ENCODE measurements around the gene GALNT14.
"Not testable (repeated sequence)": the region's sequence is repeated elsewhere in the genome, so short reads cannot be mapped to it uniquely, and the experiment has no call there.

The GALNT14 gene

GRCh38 chr2:30914456-30914855 lies 223.8 kb downstream of the GALNT14 start:
- 0 out of 2 replicates have a peak, but pooled peaks cover 3% of the 10 kb centered on the region for H3K4me1 ChIP-seq (ENCODE audit: insufficient read depth, low read length)
- H3K9ac ChIP-seq (ENCODE audit: low read depth, low read length), result no peak overlapping the region
- H3K9me3 ChIP-seq (ENCODE audit: control insufficient read depth, insufficient read depth, low read length), result no peaks in the 10 kb centered on the region
- H3K36me3 ChIP-seq (ENCODE audit: insufficient read depth, low read length), result no peaks in the 10 kb centered on the region

- H3K4me1 ChIP-seq (ENCODE audit: insufficient read depth, low read length), result 0 out of 2 replicates have a peak, but pooled peaks cover 3% of the 10 kb centered on the region
- H3K36me3 ChIP-seq (ENCODE audit: insufficient read depth, low read length), result no peaks in the 10 kb centered on the region
- no peak overlapping the region for H3K9ac ChIP-seq (ENCODE audit: low read depth, low read length)
- H3K9me3 ChIP-seq (ENCODE audit: control insufficient read depth, insufficient read depth, low read length), result no peaks in the 10 kb centered on the region
These were observed 226.2 kb downstream of the GALNT14 start for GRCh38 chr2:30912056-30912455.

GRCh38 chr2:30911327-30911726 lies 226.9 kb downstream of the GALNT14 start:
- Histone ChIP-seq H3K4me1 (ENCODE audit: insufficient read depth, low read length) (0 out of 2 replicates have a peak, but pooled peaks cover 3% of the 10 kb centered on the region), H3K9ac (ENCODE audit: low read depth, low read length) (no peak overlapping the region), H3K36me3 (ENCODE audit: insufficient read depth, low read length) (no peaks in the 10 kb centered on the region), H3K9me3 (ENCODE audit: control insufficient read depth, insufficient read depth, low read length) (no peaks in the 10 kb centered on the region)

GRCh38 chr2:30910686-30911085 lies 227.6 kb downstream of the GALNT14 start:
- Histone ChIP-seq H3K36me3 (ENCODE audit: insufficient read depth, low read length) (no peaks in the 10 kb centered on the region), H3K9ac (ENCODE audit: low read depth, low read length) (no peak overlapping the region), H3K9me3 (ENCODE audit: control insufficient read depth, insufficient read depth, low read length) (no peaks in the 10 kb centered on the region), H3K4me1 (ENCODE audit: insufficient read depth, low read length) (0 out of 2 replicates have a peak, but pooled peaks cover 3% of the 10 kb centered on the region)

- not testable (repeated sequence) for H3K4me1 ChIP-seq (ENCODE audit: insufficient read depth, low read length); H3K36me3 ChIP-seq (ENCODE audit: insufficient read depth, low read length); H3K9me3 ChIP-seq (ENCODE audit: control insufficient read depth, insufficient read depth, low read length)
- peak overlapping the region; percentile 20; the same call in 1 of the 2 replicates for H3K9ac ChIP-seq (ENCODE audit: low read depth, low read length)
These were observed 233.8 kb downstream of the GALNT14 start for GRCh38 chr2:30904437-30904836.

- Histone ChIP-seq H3K36me3 (ENCODE audit: insufficient read depth, low read length) (no peaks in the 10 kb centered on the region), H3K4me1 (ENCODE audit: insufficient read depth, low read length) (peaks cover 3% of the 10 kb centered on the region; the same call in 1 of the 2 replicates), H3K9me3 (ENCODE audit: control insufficient read depth, insufficient read depth, low read length) (no peaks in the 10 kb centered on the region), H3K9ac (ENCODE audit: low read depth, low read length) (no peak overlapping the region)
These were observed 234.9 kb downstream of the GALNT14 start for GRCh38 chr2:30903326-30903725.

GRCh38 chr2:30900381-30900780 lies 237.9 kb downstream of the GALNT14 start:
- no peaks in the 10 kb centered on the region for H3K36me3 ChIP-seq (ENCODE audit: insufficient read depth, low read length)
- H3K9ac ChIP-seq (ENCODE audit: low read depth, low read length), result no peak overlapping the region
- H3K9me3 ChIP-seq (ENCODE audit: control insufficient read depth, insufficient read depth, low read length), result no peaks in the 10 kb centered on the region
- peaks cover 3% of the 10 kb centered on the region; the same call in 1 of the 2 replicates for H3K4me1 ChIP-seq (ENCODE audit: insufficient read depth, low read length)

- H3K9me3 ChIP-seq (ENCODE audit: control insufficient read depth, insufficient read depth, low read length), result no peaks in the 10 kb centered on the region
- peaks cover 3% of the 10 kb centered on the region; the same call in 1 of the 2 replicates for H3K4me1 ChIP-seq (ENCODE audit: insufficient read depth, low read length)
- no peak overlapping the region for H3K9ac ChIP-seq (ENCODE audit: low read depth, low read length)
- H3K36me3 ChIP-seq (ENCODE audit: insufficient read depth, low read length), result no peaks in the 10 kb centered on the region
These were observed 238.7 kb downstream of the GALNT14 start for GRCh38 chr2:30899516-30900054.

GRCh38 chr2:30897539-30897938 lies 240.7 kb downstream of the GALNT14 start:
- no peaks in the 10 kb centered on the region for H3K4me1 ChIP-seq (ENCODE audit: insufficient read depth, low read length)
- no peaks in the 10 kb centered on the region for H3K36me3 ChIP-seq (ENCODE audit: insufficient read depth, low read length)
- no peaks in the 10 kb centered on the region for H3K9me3 ChIP-seq (ENCODE audit: control insufficient read depth, insufficient read depth, low read length)
- no peak overlapping the region for H3K9ac ChIP-seq (ENCODE audit: low read depth, low read length)

GRCh38 chr2:30894498-30895119 lies 243.6 kb downstream of the GALNT14 start:
- no peaks in the 10 kb centered on the region for H3K4me1 ChIP-seq (ENCODE audit: insufficient read depth, low read length)
- H3K36me3 ChIP-seq (ENCODE audit: insufficient read depth, low read length), result no peaks in the 10 kb centered on the region
- H3K9me3 ChIP-seq (ENCODE audit: control insufficient read depth, insufficient read depth, low read length), result peaks cover 3% of the 10 kb centered on the region; the same call in 1 of the 2 replicates
- no peak overlapping the region for H3K9ac ChIP-seq (ENCODE audit: low read depth, low read length)

GRCh38 chr2:30888852-30889409 lies 249.3 kb downstream of the GALNT14 start:
- Histone ChIP-seq H3K36me3 (ENCODE audit: insufficient read depth, low read length) (no peaks in the 10 kb centered on the region), H3K9ac (ENCODE audit: low read depth, low read length) (no peak overlapping the region), H3K9me3 (ENCODE audit: control insufficient read depth, insufficient read depth, low read length) (peaks cover 12% of the 10 kb centered on the region), H3K4me1 (ENCODE audit: insufficient read depth, low read length) (peaks cover 29% of the 10 kb centered on the region)

GRCh38 chr2:30886080-30886479 lies 252.2 kb downstream of the GALNT14 start:
- Histone ChIP-seq H3K4me1 (ENCODE audit: insufficient read depth, low read length) (peaks cover 29% of the 10 kb centered on the region), H3K9ac (ENCODE audit: low read depth, low read length) (no peak overlapping the region), H3K9me3 (ENCODE audit: control insufficient read depth, insufficient read depth, low read length) (peaks cover 9% of the 10 kb centered on the region; the same call in 1 of the 2 replicates), H3K36me3 (ENCODE audit: insufficient read depth, low read length) (no peaks in the 10 kb centered on the region)

GRCh38 chr2:30883822-30884221 lies 254.4 kb downstream of the GALNT14 start:
- no peak overlapping the region for H3K9ac ChIP-seq (ENCODE audit: low read depth, low read length)
- H3K36me3 ChIP-seq (ENCODE audit: insufficient read depth, low read length), result no peaks in the 10 kb centered on the region
- H3K4me1 ChIP-seq (ENCODE audit: insufficient read depth, low read length), result peaks cover 29% of the 10 kb centered on the region
- H3K9me3 ChIP-seq (ENCODE audit: control insufficient read depth, insufficient read depth, low read length), result peaks cover 9% of the 10 kb centered on the region; the same call in 1 of the 2 replicates

- Histone ChIP-seq H3K9ac (ENCODE audit: low read depth, low read length) (no peak overlapping the region), H3K36me3 (ENCODE audit: insufficient read depth, low read length) (no peaks in the 10 kb centered on the region), H3K4me1 (ENCODE audit: insufficient read depth, low read length) (peaks cover 24% of the 10 kb centered on the region), H3K9me3 (ENCODE audit: control insufficient read depth, insufficient read depth, low read length) (peaks cover 9% of the 10 kb centered on the region; the same call in 1 of the 2 replicates)
These were observed 255.1 kb downstream of the GALNT14 start for GRCh38 chr2:30883184-30883583.

GRCh38 chr2:30880516-30880915 lies 257.7 kb downstream of the GALNT14 start:
- Histone ChIP-seq H3K36me3 (ENCODE audit: insufficient read depth, low read length) (no peaks in the 10 kb centered on the region), H3K9ac (ENCODE audit: low read depth, low read length) (no peak overlapping the region), H3K4me1 (ENCODE audit: insufficient read depth, low read length) (peaks cover 15% of the 10 kb centered on the region), H3K9me3 (ENCODE audit: control insufficient read depth, insufficient read depth, low read length) (peaks cover 7% of the 10 kb centered on the region; the same call in 1 of the 2 replicates)
